HG02678 (cell line): Measurements from ENCODE around the gene LUZP1.

ENCODE experiments used
- ATAC-seq: cut with Tn5 transposase; IDR thresholded peaks from one replicate; pipeline ENCODE4 v1.9.1; 2021; ENCODE audit warnings: mild to moderate bottlenecking, moderate library complexity; ENCODE audit not compliant: unreplicated experiment

The LUZP1 gene

DNA sequence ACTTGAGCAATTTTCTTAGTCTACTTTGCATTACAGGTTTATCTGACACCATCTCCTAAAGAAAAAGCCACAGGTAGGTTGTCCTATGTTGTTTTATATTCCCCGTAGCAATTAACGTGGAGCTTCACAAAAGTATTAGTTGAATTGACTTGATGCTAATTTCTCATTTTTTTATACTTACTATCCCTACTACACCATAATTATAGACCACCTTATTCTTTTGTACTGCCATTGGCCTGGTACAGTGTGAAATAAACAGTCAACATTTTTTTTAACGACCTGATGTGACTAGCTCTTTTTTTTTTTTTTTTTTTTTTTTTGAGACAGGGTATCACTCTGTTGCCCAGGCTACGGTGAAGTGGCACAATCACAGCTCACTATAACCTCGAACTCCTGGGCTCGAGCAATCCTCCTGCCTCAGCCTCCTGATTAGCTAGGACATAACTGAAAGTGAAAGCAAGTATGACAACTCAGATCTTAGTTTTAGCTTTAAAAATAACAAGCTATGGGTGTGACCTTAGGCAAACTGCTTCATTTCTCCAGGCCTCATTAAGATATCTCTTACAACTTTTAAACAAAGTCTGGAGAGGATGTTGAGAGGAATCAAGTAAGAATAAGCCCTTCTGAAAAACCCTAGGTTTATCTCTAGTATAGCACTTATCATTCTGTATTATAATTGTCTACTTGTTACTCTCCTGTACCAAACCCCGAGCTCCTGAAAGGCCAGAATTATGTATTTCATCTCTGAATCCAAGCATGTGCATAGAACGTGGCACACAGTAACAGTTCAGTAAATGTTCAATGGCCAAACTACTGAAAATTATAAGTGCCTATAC, 49.5 kb downstream of the LUZP1 start:
- no peak for ATAC-seq

DNA sequence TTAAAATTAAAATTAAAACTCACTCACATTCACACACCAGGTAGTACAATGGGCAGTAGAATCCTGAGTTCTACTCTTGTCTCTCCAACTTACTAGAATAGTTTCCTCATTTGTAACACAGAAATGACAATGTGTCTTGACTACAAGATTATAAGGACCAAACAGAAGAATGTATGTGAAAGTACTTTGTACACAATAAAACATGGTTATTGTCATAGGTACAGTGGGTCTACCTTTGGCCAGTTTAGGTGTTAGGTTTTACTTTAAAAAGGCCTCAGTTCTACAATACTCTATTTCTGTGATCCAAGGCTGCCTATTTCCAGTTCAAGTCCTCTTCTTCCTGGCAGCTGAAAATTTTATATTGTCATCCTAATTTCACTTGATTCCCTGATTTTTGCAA, 50.2 kb downstream of the LUZP1 start:
- ATAC-seq: no peak

DNA sequence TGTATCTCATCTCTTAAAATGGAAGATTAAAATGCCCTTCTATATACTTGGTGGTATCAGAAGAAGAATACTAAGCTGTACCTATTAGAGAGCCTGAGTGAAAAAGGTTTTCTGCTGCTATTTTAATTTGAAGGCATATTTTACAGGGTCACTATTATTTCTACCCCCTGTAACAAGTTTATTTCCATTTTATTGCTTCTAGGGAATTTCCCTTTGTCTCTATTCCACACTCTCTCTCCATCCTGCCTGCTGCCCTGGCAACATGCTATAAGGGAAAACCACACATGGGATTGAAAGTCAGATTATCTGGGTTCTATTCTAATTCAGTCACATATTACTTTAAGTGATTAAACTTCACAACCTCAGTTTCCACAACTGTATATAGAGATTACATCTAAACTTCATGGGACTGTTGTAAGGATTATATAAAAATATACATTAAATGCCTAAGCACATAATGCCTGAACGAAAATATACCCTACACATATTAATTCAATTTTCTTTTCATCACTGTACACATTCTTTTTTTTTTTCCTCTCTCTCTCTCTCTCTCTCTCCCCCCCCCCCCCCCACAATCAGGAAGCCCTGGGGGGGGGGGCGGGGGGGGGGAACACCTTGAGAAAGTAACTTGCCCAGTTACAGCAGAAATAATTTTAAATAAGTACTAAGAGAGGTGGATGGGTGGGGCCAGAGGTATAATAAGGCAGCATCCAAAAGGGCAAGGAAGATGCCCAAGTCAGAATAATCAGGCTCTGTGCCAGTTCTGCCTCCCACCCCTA, 51.5 kb downstream of the LUZP1 start:
- ATAC-seq: no peak

DNA sequence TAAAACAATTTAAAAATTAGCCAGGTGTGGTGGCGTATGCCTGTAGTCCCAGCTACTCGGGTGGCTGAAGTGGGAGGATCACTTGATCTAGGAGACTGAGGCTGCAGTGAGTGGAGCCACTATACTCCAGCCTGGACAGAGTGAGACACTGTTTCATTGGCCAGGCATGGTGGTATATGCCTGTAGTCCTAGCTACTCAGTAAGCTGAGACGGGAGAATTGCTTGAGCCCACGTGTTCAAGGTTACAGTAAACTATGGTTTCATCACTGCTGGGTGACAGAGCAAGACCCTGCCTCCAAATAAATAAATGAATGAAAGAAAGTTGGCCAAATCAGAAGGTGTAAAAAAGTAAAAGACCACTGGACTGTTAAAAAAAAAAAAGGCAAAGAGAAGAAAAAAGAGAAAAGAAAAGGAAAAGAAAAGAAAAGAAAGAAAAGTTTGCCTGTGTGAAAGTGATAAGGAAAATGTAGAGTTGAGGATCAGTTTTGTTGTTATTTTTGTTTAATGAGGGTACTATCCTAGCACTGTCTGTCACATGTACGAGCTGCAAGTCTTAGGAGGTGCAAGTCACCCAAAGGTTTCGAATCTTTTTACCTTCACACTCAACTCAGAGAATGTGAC, 52.3 kb downstream of the LUZP1 start:
- no peak for ATAC-seq

DNA sequence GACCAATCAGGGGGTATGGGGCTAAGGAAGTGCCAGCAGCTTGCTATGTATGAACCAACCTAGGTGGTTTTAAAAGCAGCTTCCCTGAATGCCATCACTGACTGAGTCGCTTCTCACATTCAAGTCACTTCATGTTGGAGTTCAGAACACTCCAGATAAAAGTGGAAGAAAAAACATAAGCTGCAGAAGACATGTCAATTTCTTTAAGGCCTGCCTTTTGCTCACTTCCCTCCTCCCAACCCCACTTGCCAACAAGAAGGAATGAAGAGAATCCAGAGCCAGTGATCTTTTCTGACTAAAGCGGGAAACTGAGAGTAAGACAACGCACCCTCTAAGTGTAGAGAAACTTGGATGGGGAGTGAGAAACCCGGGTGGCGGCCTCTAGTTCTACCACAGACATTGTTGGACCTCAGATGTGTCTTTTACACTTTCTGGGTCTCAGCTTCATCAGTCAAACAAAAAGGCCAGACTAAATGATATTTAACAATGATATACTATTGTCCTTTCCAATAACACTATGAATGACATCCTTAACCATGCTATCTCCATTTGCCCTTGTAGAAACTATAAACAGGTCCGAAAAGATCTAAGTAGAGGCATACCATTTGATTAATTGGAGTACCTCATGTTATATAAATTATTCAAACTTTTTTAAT, 54.1 kb downstream of the LUZP1 start:
- no peak for ATAC-seq

DNA sequence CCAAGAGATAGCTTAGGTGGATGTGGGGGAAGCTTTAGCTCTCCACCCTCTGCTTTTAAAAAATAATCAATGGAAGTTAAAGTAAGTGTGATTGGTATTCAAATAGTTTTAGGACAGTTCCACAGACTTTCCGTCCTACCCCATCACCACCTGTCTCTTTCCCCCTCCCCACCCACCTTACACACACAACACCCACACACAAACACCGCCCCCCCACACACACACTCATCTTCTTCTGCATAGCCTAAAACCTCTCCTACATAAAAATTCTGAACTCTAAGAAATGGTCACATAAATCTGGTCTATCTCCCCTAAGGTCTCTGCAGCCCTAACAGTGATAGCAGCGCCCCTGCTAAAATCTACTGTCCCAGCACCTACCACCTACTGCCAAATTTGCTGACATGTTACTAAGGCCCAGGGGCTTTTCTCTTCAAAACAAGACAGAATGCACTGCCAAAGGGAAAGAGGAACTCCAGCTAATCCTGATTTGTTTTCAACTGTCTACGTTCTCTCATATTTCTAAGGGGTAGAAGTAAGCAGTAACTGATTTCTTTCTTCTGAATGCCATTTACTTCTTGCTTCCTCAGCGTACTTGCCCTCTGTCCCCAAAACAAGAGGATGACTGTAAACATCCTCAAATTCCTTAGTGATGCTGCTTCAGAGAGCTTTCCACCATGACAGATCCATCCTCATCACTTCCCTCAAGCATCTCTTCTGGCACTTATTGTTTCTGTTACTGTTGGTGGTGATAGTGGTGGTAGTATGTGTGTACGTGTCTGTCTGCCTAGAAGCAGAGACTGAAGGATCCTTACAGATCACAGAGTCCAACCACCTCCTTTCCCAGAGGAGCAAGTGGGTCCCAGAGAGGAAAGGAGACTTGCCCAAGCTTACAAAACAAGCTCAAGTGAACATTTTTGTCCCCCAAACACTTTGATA, 56.8 kb downstream of the LUZP1 start:
- ATAC-seq: no peak

DNA sequence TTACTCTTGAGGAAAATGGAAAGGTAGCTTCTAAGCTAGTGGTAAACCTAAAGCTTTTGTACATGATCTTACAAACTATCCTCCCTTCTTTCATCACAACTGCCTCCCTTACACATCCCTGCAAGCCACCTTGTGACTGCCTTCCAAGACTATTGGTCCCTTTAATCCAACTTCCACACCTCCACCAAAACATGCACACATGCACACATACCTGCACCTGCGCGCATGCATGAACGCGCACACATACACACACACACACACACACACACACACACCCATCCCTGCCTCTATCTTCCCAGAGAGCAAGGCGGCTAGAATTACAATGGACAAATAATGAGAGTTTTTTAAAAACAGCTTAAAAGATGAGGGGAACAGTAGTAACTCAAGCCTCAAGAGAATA, 58.3 kb downstream of the LUZP1 start:
- no peak for ATAC-seq

DNA sequence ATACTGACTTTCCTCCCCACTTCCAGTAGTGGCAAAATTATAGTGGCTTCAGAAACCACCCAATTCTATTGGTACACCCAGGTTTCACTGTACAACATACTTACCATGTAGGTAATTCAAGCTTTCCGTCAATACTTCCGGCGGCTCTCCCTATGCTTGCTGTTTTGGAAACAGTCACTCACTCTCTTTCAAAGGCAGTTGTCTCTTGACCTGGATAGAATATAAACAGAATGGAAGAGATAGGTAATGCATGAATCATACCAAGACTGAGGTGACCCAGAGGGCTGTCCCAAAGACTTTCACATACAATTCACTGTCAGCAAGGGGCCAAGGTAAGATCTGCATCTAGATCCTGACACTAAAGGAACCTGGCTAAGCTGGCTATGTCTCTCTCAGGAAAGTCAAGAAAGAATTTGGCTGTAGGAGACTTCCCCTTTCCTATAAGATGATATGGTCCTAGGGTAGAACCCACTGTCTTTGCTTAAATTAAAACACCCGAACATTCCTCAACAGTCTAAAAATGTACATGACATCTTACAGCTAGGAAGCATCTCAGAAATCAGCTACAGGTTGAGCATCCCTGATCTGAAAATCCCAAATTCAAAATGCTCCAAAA, 59.6 kb downstream of the LUZP1 start:
- ATAC-seq: no peak

DNA sequence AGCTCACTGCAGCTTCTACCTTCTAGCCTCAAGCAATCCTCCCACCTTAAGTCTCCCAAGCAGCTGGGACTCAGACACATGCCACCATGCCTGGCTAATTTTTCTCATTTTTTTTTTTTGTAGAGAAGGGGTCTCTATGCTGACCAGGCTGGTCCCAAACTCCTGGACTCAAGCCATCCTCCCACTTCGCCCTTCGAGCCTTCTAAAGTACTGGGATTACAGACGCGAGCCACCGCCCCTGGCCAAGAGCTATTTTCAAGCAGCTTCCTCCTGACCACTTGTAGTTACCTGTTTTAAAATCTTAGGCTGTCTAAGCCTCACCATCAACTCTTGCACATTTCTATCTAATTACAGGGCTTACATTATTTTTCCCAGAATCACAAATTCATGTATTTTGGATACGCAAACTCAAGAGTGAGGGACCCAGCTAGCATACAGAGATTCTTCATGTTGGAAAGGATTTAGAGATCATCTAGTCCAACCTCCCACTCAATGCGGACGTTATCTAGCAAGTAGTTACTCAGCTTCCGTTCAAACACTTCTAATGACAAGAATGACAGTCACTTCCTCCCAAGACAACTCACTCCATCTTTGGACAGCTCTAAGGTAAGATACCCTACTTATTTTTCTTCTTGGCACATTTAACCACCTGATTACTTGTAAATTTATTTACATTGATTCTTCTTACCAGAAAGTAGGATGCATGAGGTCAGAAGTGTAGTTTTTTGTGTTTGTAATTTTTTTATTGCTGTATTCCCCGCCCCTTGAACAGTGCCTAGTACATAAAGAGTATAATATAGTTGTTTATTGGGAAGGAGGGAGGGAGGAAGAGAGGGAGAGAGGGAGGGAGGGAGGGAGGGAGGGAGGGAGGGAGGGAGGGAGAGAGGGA, 65.4 kb downstream of the LUZP1 start:
- ATAC-seq: no peak

DNA sequence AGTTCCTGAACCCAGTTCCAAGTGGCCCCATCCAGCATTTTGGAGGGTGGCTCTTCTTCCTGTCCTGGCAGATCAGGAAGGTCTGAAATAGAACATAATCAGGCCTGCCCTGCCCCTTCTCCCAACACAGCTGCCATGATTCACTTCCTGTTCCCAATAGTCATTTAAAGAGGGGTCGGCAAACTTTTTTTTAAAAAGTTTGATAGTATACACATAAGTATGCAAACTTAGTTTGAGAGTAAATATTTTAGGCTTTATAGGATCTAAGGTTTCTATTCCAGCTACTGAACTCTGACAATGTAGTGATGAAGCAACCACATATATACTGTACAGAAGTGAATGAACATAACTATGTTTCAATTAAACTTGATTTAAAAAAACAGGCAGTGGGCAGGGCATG, 66.4 kb downstream of the LUZP1 start:
- ATAC-seq: no peak

DNA sequence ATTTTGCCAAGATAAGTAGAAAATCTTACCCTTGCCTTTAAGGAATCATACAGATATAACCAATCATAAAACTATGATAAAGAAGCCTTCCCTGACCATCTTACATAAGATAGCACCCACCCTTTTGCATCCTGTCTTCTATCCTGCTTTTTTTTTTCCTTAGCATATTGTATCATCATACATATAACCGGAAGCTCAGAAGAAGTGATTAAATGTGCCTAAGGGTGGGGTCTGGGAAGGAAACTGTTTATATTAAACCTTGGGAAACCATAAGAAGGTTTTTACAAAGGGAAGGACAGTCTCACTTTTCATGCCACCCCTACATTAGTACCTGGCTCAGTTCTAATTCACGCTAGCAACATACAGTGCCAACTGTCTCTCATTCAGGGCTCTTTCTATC, 66.8 kb downstream of the LUZP1 start:
- no peak for ATAC-seq

DNA sequence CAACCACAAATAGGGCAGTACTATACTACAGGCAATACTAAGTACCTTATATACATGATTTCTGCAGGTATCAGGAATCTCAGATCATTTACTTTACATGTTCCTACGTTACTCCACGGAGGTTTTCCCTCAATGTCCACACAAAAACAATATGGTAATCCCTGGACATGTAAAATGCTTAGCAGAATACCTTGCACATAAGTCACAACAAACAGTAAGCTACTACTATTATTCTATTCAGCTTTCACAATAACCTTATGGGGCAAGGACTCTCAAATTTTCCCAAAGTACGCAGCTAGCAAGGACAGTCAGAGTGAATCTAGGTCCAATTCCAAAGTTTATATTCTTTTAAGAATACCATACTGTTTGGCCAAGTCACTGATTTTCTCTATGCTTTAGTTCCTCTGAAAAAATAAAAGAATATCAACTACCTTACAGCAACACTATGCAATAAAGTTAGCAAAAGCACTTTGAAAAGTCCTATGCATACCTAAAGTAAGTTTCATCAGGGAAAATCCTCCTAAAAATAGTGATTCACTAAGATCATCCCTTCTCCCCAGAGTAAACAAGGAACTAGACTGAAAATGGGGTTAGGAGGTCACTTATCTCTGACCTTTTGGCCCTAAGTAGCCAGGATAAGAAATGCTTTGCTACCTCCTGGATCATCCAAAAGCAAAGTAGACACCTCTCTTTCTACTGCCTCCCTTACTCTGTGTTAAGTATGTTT, 67.4 kb downstream of the LUZP1 start:
- no peak for ATAC-seq

DNA sequence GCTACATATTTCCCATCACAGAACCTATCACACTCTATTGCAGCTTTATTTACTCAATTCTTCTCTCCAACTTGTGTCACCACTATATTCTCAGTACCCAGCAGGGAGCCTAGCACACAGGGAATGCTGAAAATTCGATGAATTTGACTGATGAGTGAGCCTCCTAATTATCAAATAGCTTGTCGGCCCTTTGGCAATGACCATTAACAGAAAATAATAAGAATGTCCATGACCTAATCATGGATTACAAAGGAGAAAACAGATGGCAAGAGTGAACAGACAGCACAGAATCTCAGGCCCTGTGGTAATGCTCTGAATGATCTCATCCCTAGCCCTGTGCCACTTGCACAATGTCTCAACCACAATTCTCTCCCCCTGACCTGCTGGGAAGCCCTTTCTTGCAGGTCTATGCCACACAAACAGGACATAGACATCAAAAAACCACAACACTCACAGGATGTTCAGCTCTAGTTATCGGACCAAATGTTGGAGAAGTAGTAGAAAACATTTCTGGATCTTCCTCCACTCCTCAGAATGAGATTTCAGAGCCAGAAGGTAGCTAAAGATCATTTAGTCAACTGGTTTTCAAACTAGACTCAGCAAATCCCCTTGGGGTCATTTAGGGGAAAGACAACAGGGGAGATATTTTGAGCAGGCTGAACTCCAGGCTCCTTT, 68.4 kb downstream of the LUZP1 start:
- no peak for ATAC-seq

DNA sequence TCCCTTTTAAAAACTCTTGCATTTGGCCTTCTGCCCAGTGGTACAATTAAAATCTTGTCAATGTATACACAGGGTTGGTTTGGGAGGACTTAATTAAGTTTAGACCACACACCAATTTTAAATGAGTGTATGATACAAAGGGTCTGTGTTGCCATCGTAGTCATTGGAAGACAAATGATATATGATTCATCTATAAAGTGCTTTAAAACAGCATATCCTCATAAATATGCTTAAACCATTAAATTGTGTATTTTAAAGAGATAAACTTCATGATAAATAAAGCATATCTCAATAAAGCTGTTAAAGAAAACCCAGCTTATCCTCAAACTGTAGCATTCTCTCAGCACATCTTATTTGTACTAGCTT, 69.5 kb downstream of the LUZP1 start:
- no peak for ATAC-seq

DNA sequence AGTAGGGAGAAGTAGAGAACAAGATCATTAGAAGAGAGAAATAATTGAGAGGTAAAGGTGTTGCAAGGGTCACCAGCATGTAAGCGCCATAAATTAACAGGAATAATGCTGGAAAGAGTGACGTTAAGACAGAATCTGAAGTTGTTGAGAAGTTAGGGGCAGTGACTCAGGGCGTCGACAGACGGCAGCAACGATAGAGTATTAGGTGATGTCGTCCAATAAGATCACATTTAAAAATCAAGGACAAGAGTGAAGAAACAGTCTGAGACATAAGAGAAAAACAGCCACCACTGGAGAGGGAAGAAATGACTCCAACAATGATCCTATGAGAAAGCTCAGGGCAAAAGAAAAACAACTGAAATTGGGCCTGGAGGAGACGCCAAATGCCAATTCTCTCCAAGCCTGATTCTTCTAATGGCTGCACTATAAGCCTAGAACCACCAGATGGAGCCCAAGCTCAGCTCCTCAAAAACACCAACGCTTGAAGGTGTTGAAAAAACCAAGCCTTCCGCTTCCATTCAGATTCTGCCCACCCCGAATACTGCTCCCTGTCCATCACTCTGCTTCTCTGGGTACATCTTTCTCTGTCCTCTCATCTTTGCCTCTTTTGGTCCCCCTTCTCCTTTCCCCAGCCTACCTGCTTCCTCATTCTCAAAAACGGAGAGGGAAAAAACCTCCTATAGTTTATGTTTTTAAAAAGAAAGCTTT, 70.0 kb downstream of the LUZP1 start:
- ATAC-seq: no peak

DNA sequence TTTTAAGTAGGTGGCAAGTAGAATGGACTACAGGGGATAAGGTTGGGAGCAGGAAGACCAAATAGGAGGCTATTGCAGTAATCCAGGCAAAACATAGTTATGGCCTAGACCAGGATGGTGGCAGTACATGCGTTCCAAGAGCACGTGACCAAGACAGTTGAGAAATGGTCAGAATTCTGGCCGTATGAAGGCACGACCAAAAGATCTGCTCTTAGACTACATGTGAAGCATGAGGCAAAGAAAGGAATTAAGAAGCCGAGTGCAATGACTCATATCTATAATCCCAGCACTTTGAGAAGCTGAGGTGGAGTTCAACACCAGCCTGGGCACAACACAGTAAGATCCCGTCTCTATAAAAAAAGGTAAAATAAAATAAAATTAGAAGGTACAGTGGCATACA, 71.3 kb downstream of the LUZP1 start:
- no peak for ATAC-seq

DNA sequence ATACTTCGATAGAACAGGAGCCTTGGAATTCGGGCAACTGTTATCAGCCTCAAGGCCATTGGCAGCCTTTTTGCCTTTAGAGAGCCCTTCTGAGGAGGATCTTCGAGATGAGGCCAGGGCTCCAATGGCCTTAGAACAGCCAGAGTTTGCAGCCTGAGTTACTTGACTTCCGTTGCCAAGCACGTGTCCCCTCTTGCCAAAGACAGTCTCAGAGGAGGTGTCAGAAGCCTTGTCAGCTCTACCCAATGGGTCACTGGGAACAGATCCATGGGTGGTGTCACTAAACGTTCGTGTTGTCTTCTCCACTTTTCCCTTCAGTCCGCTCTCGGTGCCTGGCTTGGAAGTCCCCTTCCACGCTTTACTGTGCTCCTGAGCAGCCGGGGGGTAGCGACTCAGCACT, 76.2 kb downstream of the LUZP1 start:
- ATAC-seq: no peak
